Activated CD4-positive, alpha-beta T cell treated with anti-CD3 and anti-CD28 coated beads, Interleukin-2, amount 10 ng/mL, durations not matched to agents 24 days and 14 days (primary cell): ENCODE data around the gene ITGB4. TPM values are rescaled to one million over a fixed set of nuclear protein-coding genes. Genes with fewer than 3 reads are reported as not detected.
A peak's percentile ranks its signal among the peaks of the same experiment; 100 is the strongest.

Experiments
- DNase-seq: peaks from one replicate; pipeline ENCODE4 v3.0.0; 2022
- H3K27ac Mint-ChIP-seq: one replicate; pipeline ENCODE4 v1.8.0; 2022; ENCODE audit warnings: mild to moderate bottlenecking, mixed read lengths
- H3K27me3 Mint-ChIP-seq: one replicate; pipeline ENCODE4 v1.8.0; 2022; ENCODE audit warnings: mixed read lengths
- H3K36me3 Mint-ChIP-seq: one replicate; pipeline ENCODE4 v1.8.0; 2022; ENCODE audit warnings: low read depth, mild to moderate bottlenecking, mixed read lengths
- H3K4me1 Mint-ChIP-seq: one replicate; pipeline ENCODE4 v1.8.0; 2021; ENCODE audit warnings: mixed read lengths
- H3K4me3 Mint-ChIP-seq: one replicate; pipeline ENCODE4 v1.8.0; 2022; ENCODE audit warnings: mild to moderate bottlenecking, moderate library complexity, mixed read lengths
- H3K9me3 Mint-ChIP-seq: one replicate; pipeline ENCODE4 v1.8.0; 2021; ENCODE audit warnings: mixed read lengths
- intact Hi-C: fragments of 100-400 bp; cut with micrococcal nuclease; formaldehyde crosslinking; loops from one replicate; pipeline ENCODE4 v1.15.1; 2023
- total RNA-seq: library from RNA; stranded (reverse); gene quantifications from 2 replicates; pipeline ENCODE4 v1.2.3, GENCODE V29; 2022

Gene ITGB4
- total RNA-seq, 1 donor from 2014 or later, result 1.8 TPM

DNA sequence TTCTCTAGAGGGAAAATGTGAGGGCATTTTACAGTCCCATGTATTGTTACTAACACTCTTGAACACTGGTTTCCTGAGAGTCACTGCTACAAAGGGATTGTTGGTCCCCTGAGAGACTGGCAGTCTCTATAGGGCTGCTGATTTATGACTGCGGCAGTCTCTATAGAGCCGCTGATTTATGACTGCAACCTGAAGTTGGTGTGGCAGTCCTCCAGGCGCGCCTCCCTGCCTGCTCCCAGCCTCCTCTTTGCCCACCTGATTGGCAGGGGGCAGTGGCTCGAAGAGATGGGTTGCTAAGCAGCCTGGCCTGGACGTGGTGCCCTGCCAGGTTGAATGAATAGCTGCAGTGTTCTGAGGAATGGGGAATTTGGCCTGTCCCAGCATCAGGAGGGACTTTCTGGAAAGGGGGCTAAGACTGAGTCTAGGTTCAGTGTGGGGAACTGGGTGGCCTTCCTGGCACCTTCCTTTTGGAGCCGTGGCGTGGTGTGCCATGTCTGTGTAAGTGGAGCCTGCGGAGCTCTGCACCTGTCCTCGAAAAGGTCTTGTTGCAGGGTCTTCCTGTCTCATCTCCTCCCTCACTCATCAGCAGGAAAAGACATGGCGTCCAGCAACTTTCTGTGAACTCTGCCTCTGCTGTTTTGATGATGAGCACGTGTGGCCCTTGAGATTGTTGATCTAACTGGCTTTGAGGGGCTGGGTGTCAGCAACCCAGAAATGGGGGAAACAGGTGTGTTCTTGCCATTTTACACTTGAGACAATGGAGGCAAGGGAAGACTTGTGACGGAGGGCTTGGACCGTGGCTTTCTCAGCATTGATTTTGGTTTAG, 29.2 kb upstream of the ITGB4 start:
- Mint-ChIP-seq H3K4me1 (peaks cover 47% of the 10 kb centered on the region), H3K36me3 (peaks cover 37% of the 10 kb centered on the region), H3K27ac (peak overlapping the region; percentile 81), H3K4me3 (peak overlapping the region; percentile 9), H3K27me3 (no peaks in the 10 kb centered on the region), H3K9me3 (no peaks in the 10 kb centered on the region)
- no peak for DNase-seq
- intact Hi-C loops, result loop anchor here (2.0 kb wide), 1 partner anchor 17 kb away; no protein-coding TSS in a partner anchor

DNA sequence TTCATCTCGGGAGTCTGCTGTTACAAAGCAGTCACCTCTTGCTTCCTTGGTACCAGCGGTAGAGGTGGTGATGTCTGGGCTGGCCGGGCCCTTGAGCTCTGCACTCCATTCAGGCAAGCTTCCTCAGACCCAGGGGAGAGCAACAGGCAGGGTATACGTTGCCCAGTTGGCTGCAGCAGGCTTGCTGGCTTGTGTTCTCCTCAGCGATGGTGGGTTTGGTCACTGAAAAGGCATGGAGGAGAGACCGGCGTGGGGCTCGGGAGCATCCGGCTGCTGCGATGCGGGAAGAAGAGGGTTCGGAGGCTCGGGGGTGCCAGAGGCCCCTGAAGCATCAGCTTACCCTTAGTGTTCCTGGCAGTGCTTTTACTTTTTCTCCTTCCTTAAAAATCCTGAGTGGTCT, 28.3 kb upstream of the ITGB4 start:
- peaks cover 30% of the 10 kb centered on the region for H3K36me3 Mint-ChIP-seq
- no peaks in the 10 kb centered on the region for H3K9me3 Mint-ChIP-seq
- no peak for DNase-seq
- H3K27ac Mint-ChIP-seq, result no peak overlapping the region
- H3K4me1 Mint-ChIP-seq, result peaks cover 43% of the 10 kb centered on the region
- intact Hi-C loops, result no loop called here
- H3K4me3 Mint-ChIP-seq, result no peak overlapping the region
- H3K27me3 Mint-ChIP-seq, result no peaks in the 10 kb centered on the region

DNA sequence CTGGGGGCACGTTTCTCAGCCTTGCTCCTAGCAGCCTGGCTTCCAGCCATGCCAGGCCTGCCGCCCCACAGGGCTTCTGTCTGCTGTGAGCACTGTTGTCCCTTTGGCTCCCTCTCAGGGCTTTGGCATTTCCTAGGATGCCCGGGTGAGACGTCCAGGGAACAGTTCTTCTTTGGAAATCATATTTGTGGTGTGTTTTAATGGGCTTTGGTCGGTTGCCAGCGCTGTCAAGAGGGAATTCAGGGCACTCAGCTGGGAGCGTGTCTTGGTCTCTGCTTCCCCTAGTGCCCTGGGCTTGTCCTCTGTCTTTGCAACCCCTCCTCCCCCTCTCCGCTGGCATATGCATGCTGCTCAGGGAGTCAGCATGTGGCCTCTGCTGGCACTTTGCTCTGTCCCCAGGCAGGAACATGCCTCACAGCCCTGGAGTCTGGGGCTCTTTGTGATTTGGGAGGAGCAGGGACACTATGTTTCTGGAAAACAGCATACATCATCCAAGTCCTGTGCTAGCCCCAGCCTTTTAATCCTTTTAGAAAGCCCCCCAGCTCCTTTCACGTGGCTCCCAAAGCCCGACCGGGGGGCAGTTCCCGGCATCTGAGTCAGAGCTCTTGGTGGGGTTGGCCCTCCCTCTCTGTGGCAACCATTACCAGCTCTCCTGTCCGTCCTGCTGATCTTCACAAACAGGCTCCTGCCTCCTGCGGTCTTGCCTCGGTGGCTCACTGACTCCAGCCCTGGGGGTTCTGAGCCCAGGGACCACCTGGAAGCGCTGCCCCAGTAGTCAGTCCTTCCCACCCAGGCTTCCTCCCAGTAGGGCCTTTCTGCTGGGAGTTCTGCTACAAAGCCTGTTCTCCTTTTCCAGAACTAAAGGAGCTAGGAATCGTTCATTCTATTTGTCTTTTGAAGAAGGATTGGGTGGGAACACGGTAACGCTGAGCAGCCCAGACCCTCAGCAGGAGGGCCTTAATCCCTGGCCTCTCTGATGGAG, 27.5 kb upstream of the ITGB4 start:
- DNase-seq, result no peak
- H3K27me3 Mint-ChIP-seq, result no peaks in the 10 kb centered on the region
- peaks cover 35% of the 10 kb centered on the region for H3K4me1 Mint-ChIP-seq
- intact Hi-C loops, result no loop called here
- no peak overlapping the region for H3K4me3 Mint-ChIP-seq
- H3K36me3 Mint-ChIP-seq, result peaks cover 28% of the 10 kb centered on the region
- no peaks in the 10 kb centered on the region for H3K9me3 Mint-ChIP-seq
- H3K27ac Mint-ChIP-seq, result no peak overlapping the region

DNA sequence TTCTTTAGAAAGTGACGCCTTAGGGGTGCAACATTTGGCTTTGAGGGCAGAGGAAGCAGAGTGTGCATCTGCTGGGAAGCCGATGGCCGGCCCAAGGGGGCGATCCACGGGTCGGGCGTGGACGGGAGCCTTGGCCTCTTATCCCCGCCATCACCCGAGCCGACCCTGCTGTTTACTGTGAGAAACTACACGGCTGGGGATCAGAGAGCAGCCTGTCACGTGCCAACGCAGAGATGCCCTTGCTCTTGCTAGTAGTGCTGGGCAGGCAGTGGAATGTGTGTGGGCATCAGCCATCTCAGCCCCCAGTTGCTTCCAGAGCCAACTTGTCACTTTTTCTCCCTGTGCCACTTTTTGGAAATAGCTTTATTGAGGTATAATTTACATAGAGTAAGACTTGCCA, 26.7 kb upstream of the ITGB4 start:
- Mint-ChIP-seq H3K9me3 (no peaks in the 10 kb centered on the region), H3K4me3 (no peak overlapping the region), H3K27me3 (no peaks in the 10 kb centered on the region), H3K4me1 (peaks cover 28% of the 10 kb centered on the region), H3K27ac (peak overlapping the region; percentile 41), H3K36me3 (peaks cover 26% of the 10 kb centered on the region)
- no peak for DNase-seq
- intact Hi-C loops, result no loop called here

DNA sequence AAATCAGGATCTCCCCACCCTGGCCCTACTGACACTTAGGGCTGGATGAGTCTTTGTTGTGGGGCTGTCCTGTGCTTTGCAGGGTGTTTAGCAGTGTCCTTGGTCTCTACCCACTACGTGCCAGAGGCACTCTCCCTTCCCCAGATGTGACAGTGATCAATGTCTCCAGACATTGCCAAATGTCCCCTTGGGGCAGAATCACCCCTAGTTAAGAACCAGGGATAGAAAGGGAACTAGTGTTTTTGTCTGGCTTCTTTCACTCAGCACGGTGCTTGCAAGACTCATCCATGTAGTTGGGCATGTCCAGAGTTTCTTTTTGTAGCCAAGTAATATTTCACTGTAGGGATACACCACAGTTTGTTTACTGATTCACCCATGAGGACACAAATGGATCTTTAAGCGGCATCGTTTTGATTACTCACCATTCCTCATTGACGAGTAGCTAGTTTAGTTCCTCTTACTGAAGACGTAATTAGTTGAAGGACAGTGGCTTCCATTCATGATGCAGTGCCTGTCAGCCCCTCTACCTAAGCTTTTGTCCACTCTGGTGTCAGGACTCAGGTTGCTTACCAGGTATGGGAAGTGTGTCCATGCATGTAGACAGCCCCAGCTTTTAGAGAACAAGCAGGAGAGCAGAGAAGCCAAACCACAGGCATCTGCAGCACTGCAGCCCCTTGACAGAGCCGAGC, 26.0 kb upstream of the ITGB4 start:
- intact Hi-C loops, result no loop called here
- no peak overlapping the region for H3K4me3 Mint-ChIP-seq
- peaks cover 24% of the 10 kb centered on the region for H3K4me1 Mint-ChIP-seq
- H3K27me3 Mint-ChIP-seq, result no peaks in the 10 kb centered on the region
- no peaks in the 10 kb centered on the region for H3K9me3 Mint-ChIP-seq
- H3K27ac Mint-ChIP-seq, result peak overlapping the region; percentile 41
- no peak for DNase-seq
- peaks cover 27% of the 10 kb centered on the region for H3K36me3 Mint-ChIP-seq

DNA sequence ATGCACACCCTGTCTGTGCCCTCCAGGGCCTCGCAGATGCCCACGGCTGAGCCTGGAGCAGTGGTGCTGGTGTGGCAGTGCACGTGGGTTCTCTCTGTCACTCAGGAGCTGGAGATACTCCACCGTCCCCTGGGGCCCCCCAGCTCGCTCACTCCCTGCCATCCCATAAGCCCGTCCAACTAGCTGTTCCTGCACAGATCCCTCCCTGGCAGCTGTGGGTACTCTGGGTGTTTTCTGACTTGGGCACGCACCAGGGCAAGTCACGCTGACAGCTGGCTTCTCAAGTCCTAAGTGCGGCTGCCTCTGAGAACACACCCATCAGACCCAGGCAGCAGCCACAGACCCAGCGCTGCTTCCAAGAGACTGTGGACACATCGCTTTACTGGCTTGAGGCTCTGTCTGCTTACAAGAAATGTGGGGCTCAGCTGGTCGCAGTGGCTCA, 25.4 kb upstream of the ITGB4 start:
- Mint-ChIP-seq H3K27me3 (no peaks in the 10 kb centered on the region), H3K36me3 (peaks cover 33% of the 10 kb centered on the region), H3K27ac (no peak overlapping the region), H3K4me1 (peaks cover 19% of the 10 kb centered on the region), H3K4me3 (no peak overlapping the region), H3K9me3 (no peaks in the 10 kb centered on the region)
- intact Hi-C loops, result no loop called here
- no peak for DNase-seq

DNA sequence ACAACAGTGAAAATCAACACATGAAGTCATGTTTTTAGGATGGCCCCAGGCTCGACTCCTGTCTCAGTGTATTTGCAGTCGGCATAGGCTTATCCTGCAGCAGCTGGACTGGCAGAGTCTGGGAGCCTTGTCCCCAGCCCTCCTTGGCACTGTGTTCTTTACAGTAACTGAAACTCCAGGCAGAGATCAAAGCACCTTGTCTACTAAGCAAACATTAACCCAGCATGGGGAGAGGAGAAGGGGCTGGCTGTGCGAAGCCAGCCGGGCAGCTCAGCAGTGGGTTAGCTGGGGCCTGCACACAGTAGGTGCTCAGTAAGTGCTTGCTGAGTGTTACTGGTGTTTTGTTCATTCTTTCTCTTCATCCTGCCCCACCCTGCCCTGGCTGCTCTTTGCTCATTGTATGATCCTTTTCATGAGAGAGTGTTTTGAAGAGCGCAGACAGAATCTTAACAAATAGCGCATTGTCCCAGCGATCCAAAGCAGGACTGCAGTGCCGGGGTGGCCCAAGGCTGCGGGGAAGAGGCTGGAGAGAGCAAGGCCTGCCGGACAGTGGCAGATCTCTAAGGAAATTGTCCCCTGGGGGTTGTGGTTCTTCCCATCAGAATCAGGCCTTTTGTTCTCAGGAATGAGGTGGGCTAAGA, 23.5 kb upstream of the ITGB4 start:
- intact Hi-C loops, result no loop called here
- H3K27ac Mint-ChIP-seq, result no peak overlapping the region
- H3K4me1 Mint-ChIP-seq, result peaks cover 4% of the 10 kb centered on the region
- H3K36me3 Mint-ChIP-seq, result peaks cover 36% of the 10 kb centered on the region
- H3K27me3 Mint-ChIP-seq, result no peaks in the 10 kb centered on the region
- no peak for DNase-seq
- H3K9me3 Mint-ChIP-seq, result no peaks in the 10 kb centered on the region
- H3K4me3 Mint-ChIP-seq, result no peak overlapping the region

DNA sequence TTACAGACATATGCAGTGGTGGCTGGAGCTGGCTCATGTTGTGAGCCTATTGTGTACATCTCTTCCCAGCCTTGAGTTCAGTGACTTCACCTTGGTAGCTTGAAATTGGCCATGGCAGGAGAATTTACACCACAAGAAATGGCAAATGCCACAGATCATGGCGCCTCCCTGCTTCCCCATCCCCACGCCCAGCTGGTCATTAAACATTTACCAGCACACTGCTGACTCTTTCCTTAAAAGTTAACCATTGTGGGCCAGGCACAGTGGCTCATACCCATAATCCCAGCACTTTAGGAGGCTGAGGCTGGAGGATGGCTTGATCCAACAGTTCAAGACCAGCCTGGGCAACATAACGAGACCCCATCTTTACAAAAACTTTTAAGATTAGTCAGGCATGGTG, 22.6 kb upstream of the ITGB4 start:
- no peaks in the 10 kb centered on the region for H3K27me3 Mint-ChIP-seq
- DNase-seq, result no peak
- peaks cover 34% of the 10 kb centered on the region for H3K36me3 Mint-ChIP-seq
- no peak overlapping the region for H3K27ac Mint-ChIP-seq
- H3K9me3 Mint-ChIP-seq, result no peaks in the 10 kb centered on the region
- H3K4me1 Mint-ChIP-seq, result peaks cover 4% of the 10 kb centered on the region
- H3K4me3 Mint-ChIP-seq, result no peak overlapping the region
- intact Hi-C loops, result no loop called here

DNA sequence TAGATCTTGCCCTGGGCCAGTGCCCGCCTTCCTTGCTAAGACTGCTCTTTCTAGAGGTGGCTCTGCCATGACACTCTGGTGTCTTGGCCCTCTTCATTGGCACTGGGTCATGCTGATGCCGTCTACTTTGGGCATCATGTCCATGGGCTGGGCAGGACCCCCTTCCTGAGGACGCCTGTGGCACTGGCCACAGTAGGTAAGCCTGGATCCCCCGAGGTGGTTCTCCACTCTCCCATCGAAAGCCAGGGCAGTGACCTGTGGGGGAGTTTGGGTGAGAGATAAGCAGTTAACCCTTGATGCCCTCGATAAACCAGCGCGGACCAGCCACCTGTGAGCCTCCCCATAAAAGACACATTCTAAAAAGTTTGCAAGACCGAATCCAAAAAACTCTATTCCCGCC, 20.0 kb upstream of the ITGB4 start:
- Mint-ChIP-seq H3K27ac (no peak overlapping the region), H3K27me3 (no peaks in the 10 kb centered on the region), H3K4me1 (peaks cover 4% of the 10 kb centered on the region), H3K4me3 (no peak overlapping the region), H3K36me3 (peaks cover 35% of the 10 kb centered on the region), H3K9me3 (no peaks in the 10 kb centered on the region)
- DNase-seq, result no peak
- intact Hi-C loops, result no loop called here

DNA sequence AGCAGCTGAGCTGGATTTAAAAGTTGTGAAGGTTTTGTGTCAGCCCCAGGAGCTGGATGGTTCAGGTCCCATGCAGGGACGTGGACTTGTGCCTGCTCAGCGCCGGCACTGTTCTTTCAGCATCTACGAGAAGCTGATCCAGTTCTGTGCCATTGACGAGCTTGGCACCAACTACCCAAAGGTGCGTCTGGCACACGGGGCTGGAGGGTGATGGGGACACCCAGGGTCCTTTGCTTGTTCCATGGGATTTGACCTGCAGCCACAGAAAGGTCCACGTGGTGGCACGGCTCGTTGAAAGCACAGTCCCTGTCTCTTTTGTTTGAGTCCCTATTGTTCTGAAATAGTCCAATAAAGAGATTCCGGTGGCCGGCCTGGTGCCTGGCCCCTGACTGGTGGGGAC, 18.1 kb upstream of the ITGB4 start:
- H3K27me3 Mint-ChIP-seq, result no peaks in the 10 kb centered on the region
- no peaks in the 10 kb centered on the region for H3K9me3 Mint-ChIP-seq
- intact Hi-C loops, result no loop called here
- no peak overlapping the region for H3K4me3 Mint-ChIP-seq
- peaks cover 2% of the 10 kb centered on the region for H3K4me1 Mint-ChIP-seq
- no peak for DNase-seq
- H3K27ac Mint-ChIP-seq, result no peak overlapping the region
- H3K36me3 Mint-ChIP-seq, result peaks cover 45% of the 10 kb centered on the region

DNA sequence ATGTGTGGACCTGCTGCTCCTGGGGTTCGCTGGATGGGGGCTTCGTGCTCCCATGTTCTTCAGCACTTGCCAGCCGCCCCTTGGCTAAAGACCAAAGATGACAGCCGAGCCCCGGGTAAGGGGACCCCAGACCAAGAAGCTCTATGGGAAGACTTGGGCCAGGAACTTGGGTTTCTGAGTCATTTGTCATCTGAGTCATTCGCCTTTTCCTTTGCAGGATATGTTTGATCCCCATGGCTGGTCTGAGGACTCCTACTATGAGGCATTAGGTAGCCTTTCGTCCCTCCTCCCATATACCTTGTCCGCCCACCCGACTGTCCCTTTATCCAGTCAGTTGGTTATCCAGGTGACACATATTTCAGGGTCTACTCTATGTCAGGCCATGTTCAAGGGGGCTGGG, 17.7 kb upstream of the ITGB4 start:
- H3K27ac Mint-ChIP-seq, result no peak overlapping the region
- peaks cover 49% of the 10 kb centered on the region for H3K36me3 Mint-ChIP-seq
- H3K4me1 Mint-ChIP-seq, result peaks cover 2% of the 10 kb centered on the region
- intact Hi-C loops, result no loop called here
- DNase-seq, result no peak
- H3K9me3 Mint-ChIP-seq, result no peaks in the 10 kb centered on the region
- no peak overlapping the region for H3K4me3 Mint-ChIP-seq
- no peaks in the 10 kb centered on the region for H3K27me3 Mint-ChIP-seq

DNA sequence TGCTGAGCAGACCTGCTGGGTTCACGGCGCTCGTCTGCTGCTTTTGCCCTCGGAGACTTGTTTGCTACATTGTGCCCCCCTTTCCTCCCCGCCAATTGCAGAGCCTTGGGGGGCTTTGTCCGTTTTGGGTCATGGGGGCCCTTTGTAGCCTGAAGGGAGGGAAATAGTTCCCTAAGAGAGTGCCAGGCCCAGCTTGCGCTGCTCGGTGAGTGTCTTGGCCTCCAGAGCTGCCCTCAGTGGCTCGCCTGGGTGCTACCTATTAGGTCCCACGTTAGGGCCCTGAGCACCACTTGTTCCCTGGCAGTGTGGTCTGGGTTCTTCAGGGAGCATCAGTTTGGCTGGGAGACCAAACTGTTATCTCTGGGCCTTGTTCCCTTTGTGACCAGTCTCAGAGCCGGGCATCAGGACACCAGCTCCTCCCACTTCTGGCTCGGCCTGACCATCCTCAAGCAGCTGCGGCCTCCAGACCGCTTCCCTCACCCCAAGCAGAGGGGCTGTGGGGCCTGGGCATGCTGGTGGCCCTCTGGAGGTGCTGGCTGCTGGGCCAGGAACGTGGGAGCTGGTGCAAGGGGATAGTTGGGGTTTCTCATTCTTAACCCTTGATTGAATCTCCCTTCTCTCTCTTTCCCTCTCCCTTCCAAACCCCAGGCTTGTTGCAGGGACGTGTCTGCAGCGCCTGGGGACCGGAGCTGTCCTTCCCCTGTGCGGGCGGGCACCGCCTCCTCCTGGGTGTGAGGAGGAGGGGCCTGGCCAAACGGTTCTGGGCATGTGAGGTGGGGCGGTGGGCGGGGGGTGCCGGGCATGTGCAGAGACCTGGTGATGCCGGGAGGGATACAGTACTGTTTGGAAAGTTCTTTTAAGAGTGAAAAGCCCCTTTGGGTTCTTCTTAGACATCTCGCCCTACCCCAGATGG, 16.0 kb upstream of the ITGB4 start:
- H3K4me3 Mint-ChIP-seq, result no peak overlapping the region
- H3K36me3 Mint-ChIP-seq, result peaks cover 46% of the 10 kb centered on the region
- no peaks in the 10 kb centered on the region for H3K9me3 Mint-ChIP-seq
- intact Hi-C loops, result no loop called here
- H3K27me3 Mint-ChIP-seq, result no peaks in the 10 kb centered on the region
- no peaks in the 10 kb centered on the region for H3K4me1 Mint-ChIP-seq
- H3K27ac Mint-ChIP-seq, result no peak overlapping the region
- no peak for DNase-seq
